IPS DF 4.7 (cell line): ENCODE measurements around the gene MAGOH.
A peak's percentile ranks its signal among the peaks of the same experiment; 100 is the strongest.
"Not testable (repeated sequence)": the region's sequence is repeated elsewhere in the genome, so short reads cannot be mapped to it uniquely, and the experiment has no call there.

Experiments
- DNase-seq: peaks from one replicate; pipeline ENCODE4 v3.0.0-alpha.2; 2013; ENCODE audit warnings: low spot score; ENCODE audit errors: extremely low read depth

MAGOH gene

GRCh38 chr1:53220962-53221286 lies 17.4 kb downstream of the MAGOH start:
- DNase-seq: no peak

- DNase-seq: peak; percentile 62
Observed at GRCh38 chr1:53220171-53220961, 18.0 kb downstream of the MAGOH start, which contains the start of gene CZIB. Gene CZIB, minus strand, starts transcription at chr1:53220634. Its CDS starts 59 bp downstream, at chr1:53220575.

DNA sequence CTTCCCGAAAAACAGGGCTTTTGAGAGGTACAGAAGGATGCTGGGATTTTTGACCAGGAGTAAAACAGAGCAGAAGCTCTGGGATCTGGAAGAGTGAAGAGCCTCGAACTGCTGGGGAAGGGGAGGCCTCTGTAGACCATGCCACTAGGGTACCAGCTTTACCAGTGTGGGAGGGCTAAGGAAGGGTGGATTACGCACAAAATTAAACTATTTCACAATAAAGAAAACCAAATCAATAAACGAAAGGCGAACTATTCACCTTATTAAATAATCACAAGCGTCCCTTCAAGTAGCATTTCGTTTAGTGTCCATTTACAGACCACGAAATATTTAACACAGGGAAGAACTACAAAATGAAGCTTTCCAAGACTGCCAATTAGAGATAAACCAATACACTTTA lies 18.6 kb downstream of the MAGOH start:
- no peak for DNase-seq

- no peak for DNase-seq
Observed at GRCh38 chr1:53218201-53218600, 20.1 kb downstream of the MAGOH start.

DNA sequence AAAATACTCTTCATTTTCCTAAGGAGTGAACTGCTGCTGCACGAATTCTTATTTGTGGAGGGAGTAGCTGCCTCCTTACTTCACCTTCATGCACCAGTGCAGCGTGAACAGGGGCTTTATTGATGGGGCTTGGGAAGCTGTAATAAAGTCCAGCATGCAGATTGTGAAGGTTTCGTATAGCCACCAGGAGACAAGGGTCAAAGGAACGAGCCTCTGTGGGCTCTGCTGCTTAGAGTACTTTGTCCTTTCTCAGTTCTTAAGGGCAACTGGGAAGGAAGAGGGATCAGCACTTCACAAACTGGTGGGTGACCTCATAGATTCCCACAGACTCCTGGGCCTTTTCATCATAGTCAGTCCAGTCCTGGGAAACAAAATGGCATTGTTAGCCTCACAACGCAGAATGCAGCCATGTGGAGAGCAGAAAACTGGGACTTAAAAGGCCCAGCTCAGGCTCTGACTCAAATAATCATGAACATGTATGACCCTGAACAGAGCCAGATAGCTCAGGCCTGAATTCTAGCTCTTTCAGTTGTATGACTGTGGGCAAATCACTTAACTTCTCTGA lies 23.9 kb downstream of the MAGOH start:
- no peak for DNase-seq

- no peak for DNase-seq
Observed at GRCh38 chr1:53210954-53211353, 27.4 kb downstream of the MAGOH start.

DNA sequence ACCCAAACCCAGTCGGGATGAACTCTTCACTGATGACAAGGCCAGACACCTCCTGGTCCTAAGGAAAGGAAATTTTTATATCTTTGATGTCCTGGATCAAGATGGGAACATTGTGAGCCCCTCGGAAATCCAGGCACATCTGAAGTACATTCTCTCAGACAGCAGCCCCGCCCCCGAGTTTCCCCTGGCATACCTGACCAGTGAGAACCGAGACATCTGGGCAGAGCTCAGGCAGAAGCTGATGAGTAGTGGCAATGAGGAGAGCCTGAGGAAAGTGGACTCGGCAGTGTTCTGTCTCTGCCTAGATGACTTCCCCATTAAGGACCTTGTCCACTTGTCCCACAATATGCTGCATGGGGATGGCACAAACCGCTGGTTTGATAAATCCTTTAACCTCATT lies 28.0 kb downstream of the MAGOH start:
- DNase-seq: no peak

DNA sequence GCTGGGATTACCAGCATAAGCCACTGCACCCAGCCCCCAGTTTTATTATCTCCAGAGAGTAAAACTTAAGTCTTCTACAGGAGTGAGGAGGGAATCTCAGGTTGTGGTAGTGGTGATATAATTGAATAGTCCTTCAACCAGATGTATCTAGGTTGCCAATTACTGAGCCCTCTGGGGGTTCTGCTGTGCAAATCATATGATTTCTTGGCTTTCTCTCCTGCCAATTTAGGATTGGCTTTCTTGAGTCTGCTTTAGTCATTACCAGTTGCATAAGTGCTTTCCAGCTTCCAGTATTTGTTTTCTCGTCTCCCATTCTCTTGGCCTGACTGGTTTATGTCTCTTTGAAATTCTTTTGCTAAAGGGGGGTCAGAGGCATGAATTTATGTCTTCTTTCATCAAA lies 30.6 kb downstream of the MAGOH start:
- no peak for DNase-seq

GRCh38 chr1:53206735-53207379 lies 31.5 kb downstream of the MAGOH start:
- no peak for DNase-seq

DNA sequence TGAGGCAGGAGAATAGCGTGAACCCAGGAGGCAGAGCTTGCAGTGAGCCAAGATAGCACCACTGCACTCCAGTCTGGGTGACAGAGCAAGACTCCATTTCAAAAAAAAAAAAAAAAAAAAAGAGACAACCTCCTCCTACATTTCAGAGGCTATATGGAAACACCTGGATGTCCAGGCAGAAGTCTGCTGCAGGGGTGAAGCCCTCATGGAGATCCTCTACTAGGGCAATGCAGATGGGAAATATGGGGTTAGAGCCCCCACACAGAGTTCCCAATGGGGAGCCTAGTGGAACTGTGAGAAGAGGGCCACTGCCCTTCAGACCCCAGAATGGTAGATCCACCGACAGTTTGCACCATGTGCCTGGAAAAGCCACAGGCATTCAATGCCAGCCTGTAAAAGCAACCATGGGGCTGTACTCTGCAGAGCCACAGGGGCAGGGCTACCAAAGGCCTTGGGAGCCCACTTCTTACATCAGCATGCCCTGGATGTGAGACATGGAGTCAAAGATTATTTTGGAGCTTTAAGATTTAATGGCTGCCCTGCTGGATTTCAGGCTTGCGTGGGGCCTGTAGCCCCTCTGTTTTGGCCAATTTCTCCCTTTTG lies 32.1 kb downstream of the MAGOH start:
- not testable (repeated sequence) for DNase-seq

DNA sequence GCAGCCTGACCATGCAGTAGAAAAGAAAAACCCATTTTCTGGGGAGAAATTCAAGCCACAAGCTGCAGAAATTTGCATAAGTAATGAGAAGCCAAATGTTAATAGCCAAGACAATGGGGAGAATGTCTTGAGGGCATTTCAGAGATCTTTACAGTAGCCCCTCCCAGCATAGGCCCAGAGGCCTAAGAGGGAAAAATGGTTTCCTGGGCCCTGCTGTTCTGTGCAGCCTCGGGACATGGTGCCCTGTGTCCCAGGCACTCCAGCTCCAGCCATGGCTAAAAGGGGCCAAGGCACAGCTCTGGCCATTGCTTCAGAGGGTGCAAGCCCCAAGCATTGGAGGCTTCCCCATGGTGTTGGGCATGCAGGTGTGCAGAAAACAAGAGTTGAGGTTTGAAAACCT lies 32.8 kb downstream of the MAGOH start:
- DNase-seq: not testable (repeated sequence)

DNA sequence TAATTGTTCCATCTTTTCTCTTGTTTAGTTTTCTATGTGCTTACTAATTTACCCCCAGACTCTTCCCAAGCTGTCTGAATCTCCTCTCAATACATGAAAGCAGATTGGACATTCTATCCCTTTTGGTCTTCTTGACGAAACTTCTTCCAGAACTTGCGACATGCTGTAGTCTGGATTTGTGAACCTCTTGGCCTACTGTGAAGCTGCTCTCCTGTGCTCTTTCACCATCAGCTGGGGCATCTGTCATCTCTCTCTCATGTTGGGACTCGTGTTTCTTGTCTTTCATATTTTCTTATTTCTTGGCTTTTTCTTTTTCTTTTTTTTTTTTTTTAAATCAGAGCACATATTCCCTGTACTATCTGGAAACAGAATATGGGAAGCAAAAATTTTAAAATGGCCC lies 34.9 kb downstream of the MAGOH start:
- DNase-seq: no peak

DNA sequence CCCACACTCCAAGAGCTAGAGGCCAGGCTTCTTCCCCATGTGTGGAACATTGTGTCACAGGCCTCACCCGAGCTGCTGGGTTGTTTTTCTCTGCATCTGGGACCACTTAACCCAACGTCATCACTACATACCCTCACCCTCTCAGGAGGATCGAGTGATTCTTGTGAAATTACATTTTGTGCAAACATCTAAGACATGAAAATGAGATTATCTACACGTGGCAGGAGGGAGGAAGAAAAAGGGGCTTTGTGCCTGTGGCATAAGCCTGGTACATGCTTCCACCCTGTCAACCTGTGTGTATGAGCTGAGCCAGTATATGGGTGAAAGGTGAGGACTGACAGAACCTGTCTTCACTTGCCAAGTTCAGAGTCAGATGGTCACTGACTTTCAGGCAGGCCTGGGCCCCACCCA lies 40.1 kb downstream of the MAGOH start:
- DNase-seq: no peak

- no peak for DNase-seq
Observed at GRCh38 chr1:53197291-53198200, 40.8 kb downstream of the MAGOH start.

- DNase-seq: peak; percentile 64
Observed at GRCh38 chr1:53196485-53197290, 41.6 kb downstream of the MAGOH start, which contains the start of gene CPT2. Gene CPT2, plus strand, starts transcription at chr1:53196824. Its CDS starts 120 bp downstream, at chr1:53196944.

DNA sequence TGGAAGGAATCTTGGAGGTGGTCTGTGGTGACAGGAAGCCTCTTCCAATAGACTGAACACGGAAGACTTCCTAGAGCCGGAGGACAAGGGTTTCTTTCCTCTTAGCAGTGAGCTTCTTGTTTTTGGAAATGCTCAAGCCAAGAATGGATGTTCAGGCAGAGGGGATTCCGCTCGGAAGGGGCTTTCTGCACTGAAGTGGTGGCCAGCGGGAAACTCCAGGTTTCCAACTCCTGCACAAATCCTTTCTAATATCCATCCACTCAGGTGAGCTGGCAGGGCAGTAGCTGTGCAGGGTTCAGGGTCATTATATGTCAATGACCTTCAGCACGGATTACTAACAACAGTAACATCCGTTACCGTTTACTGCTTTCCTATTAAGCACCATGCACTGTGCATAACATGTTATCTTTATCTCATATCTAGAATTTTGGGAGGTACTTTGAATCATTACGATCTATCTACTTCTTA lies 42.3 kb downstream of the MAGOH start:
- no peak for DNase-seq

DNA sequence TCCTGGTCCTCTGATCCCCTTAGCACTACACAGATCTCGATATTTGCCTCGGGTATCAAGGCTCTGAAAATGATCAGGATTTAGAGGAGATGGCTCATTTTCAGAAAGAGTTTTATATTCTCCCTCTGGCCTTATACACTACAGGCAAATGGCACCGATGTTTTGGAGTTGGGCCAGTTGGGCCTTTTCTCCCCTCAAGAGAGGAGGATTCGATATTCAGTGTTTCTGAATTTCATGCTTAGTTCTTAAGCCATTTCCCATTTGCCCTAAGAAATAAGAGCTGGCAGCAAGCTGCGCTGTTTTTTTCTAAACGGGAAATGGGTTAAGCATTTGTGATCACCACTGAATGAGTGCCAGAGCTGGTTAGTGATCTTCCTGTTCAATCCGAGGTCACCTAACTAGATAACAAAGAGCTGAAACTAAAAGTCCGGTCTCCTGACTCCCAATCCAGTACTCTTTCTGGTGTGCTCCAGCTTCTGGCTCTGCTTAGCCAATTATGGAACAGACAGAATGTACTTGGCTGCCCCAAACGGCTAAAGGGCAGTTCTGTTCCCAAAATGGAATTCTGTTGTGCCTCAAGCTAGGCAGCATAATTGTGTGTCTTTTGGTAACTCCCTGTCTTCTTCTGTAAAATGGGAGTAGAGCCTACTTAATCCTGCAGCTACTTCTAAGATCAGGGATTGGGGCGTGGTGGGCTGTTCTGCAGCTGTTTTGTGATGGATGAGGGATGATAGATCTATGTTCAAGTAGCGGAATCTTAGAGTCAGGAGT lies 42.9 kb downstream of the MAGOH start:
- no peak for DNase-seq

DNA sequence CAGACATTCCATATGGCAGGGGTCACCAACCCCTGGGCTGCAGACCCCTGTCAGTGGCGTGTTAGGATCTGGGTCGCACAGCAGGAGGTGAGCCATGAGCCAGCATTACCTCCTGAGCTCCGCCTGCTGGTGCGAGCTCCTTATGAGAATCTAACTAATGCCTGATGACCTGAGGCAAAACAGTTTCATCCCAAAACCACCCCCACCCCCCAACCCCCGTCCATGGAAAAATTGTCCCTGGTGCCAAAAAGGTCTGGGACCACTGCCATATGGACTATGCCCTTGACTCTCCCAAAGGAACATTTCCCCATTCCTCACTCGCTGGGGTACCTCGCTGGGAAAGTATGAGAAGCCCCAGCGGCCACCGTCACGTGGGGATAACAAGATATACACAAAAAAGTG lies 48.1 kb downstream of the MAGOH start:
- no peak for DNase-seq

GRCh38 chr1:53189061-53189460 lies 49.3 kb downstream of the MAGOH start:
- no peak for DNase-seq
